PFSK-1 (cell line): ENCODE measurements around the gene PAQR5.

Experiments
- FOXP2 ChIP-seq: optimal IDR thresholded peaks from 2 replicates; pipeline ENCODE3; 2011; ENCODE audit warnings: borderline replicate concordance, control low read depth, inconsistent platforms; ENCODE audit not compliant: insufficient read depth; ENCODE audit errors: extremely low read length, extremely low read depth
- POLR2AphosphoS5 ChIP-seq: IDR thresholded peaks from 2 replicates; pipeline ENCODE4 v1.6.1; 2012; ENCODE audit warnings: low read depth, mild to moderate bottlenecking, control low read depth, low read length, moderate library complexity
- SIN3A ChIP-seq: IDR thresholded peaks from 2 replicates; pipeline ENCODE4 v1.6.1; 2012; ENCODE audit warnings: mild to moderate bottlenecking, low read length, moderate library complexity, borderline replicate concordance; ENCODE audit not compliant: insufficient read depth
- TF ChIP-seq, protein P1 (sequence below), 2 experiments: IDR thresholded peaks; 2 replicates each; pipeline versions ENCODE4 v1.6.1 to v1.8.0; 2011 to 2012; ENCODE audit warnings: low read depth in 2 of 2, low read length in 2 of 2, control low read depth in 1 of 2, inconsistent platforms in 1 of 2, mild to moderate bottlenecking in 1 of 2, moderate library complexity in 1 of 2; ENCODE audit not compliant: insufficient read depth in 1 of 2

DNA sequence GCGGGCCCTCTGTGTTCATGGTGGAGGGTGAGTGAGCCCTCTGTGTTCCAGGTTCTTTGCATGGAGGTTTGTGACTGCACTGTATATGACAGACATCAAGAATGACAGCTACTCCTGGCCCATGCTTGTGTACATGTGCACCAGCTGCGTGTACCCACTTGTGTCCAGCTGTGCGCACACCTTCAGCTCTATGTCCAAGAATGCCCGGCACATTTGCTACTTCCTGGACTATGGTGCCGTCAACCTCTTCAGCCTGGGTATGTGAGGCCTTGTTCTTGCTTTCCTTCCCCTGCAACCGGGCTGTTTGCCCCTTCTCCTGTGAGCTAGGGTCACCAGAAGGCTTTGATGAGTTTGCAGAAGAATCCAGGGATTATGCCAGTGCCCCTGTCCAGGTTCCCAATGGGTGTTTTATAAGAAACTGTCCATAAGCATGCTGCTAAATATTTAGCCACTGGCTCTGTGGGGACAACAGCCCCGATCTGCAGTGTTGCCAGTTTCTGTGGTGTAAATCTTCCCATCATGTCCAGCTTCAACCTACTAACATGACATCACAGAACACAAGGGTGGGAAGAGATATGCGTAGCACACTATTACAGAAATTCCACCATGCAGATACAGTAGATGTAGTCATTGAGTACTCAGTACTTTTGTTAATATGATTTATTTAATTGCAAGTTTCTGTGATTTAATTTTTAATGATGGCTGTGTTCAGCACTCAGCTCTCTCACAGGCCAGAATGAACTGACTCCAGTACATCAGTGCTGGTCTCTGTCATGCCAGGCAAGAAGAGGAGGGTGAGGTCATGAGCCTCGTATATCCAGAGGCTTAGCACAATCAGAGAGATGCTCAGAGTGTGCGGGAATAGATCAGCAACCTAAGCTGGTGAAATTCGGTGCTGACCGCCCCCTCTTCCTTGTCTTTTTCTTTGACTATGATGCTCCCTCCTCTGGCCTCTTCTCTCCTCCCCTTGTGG is 86.2 kb downstream of the PAQR5 start:
- no peak for TF ChIP-seq POLR2AphosphoS5
- TF ChIP-seq, protein P1, sequence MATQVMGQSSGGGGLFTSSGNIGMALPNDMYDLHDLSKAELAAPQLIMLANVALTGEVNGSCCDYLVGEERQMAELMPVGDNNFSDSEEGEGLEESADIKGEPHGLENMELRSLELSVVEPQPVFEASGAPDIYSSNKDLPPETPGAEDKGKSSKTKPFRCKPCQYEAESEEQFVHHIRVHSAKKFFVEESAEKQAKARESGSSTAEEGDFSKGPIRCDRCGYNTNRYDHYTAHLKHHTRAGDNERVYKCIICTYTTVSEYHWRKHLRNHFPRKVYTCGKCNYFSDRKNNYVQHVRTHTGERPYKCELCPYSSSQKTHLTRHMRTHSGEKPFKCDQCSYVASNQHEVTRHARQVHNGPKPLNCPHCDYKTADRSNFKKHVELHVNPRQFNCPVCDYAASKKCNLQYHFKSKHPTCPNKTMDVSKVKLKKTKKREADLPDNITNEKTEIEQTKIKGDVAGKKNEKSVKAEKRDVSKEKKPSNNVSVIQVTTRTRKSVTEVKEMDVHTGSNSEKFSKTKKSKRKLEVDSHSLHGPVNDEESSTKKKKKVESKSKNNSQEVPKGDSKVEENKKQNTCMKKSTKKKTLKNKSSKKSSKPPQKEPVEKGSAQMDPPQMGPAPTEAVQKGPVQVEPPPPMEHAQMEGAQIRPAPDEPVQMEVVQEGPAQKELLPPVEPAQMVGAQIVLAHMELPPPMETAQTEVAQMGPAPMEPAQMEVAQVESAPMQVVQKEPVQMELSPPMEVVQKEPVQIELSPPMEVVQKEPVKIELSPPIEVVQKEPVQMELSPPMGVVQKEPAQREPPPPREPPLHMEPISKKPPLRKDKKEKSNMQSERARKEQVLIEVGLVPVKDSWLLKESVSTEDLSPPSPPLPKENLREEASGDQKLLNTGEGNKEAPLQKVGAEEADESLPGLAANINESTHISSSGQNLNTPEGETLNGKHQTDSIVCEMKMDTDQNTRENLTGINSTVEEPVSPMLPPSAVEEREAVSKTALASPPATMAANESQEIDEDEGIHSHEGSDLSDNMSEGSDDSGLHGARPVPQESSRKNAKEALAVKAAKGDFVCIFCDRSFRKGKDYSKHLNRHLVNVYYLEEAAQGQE (IDR thresholded peaks at IDR 0.05; ENCODE audit: insufficient read depth in 1 of 2, low read depth in 2 of 2, low read length in 2 of 2): no peak
- TF ChIP-seq FOXP2: no peak
- TF ChIP-seq SIN3A: no peak
